ENCODE measurements around the gene SLC66A1. TPM values are rescaled to one million over a fixed set of nuclear protein-coding genes. Genes with fewer than 3 reads are reported as not detected.

The SLC66A1 gene
- total RNA-seq, 1 experiment from 2014 or later, result 14.1 TPM

DNA sequence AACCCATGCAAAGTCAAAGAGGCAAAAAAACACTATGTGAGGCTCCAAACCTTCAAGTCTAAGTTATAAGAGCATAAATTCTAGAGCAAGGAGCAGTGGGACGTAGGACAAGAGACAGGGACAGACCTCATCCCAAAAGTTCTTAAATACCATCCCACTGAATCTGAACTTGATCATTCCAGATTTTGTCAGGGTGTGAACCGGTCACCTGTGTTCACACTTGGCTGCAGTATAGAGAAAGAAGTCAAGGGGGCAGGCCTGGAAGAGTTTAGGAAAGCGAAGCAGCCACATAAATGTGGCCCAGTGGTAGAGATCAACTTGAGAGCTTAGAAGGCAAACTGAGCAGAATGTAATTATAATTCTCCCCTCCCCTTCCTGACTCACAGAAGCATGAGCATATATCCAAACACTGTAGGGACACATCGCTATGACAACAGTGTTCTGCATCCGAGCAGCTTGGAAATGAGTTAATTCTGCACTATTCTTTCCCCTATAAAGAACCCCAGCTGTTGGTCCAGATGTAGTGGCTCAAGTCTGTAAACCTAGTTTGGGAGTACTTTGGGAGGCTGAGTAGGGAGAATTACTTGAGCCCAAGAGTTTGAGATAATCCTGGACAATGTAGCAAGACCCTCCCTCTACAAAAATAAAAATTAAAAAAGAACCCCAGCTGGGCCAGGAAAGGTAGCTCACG is 2.9 kb upstream of the SLC66A1 start:
- DNase-seq (ENCODE audit: low spot score), result no peak
- H3K9me3 Mint-ChIP-seq, result no peaks in the 10 kb centered on the region
- H3K27ac Mint-ChIP-seq, result no peak overlapping the region
- peaks cover 13% of the 10 kb centered on the region for H3K4me1 Mint-ChIP-seq
- peaks cover 31% of the 10 kb centered on the region for H3K36me3 Mint-ChIP-seq
- TF ChIP-seq, protein P1, sequence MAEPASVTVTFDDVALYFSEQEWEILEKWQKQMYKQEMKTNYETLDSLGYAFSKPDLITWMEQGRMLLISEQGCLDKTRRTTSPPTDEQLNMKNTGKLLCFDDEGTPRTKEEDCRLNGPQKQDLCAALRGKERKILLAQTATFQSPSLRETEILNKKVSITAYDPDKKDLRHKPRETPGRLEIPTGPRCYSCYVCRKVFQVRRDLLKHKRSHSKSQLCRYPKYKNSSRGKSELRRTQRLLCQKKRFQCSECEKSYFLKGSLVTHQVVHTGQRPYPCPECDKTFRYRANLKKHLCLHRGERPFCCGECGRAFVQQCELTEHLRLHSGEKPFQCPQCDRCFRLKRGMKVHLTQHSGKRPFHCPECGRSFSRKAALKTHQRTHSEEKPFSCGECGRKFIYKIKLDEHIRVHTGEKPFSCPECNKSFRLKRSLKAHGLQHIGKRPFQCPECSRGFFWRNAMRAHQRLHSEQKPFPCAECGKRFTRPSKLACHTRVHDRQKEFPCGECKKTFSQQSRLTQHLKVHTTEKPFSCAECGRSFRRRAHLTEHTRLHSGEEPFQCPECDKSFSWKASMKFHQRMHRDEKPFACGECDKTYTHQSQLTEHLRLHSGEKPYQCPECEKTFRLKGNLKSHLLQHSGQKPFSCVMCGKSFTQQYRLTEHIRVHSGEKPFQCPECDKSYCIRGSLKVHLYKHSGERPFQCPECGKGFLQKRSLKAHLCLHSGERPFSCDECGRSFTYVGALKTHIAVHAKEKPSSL (CRISPR knock-in tag; conservative IDR thresholded peaks at IDR 0.05), result no peak
- no peak for TF ChIP-seq TEAD4 (CRISPR knock-in tag; IDR thresholded peaks at IDR 0.05)
- TF ChIP-seq GTF2I (CRISPR knock-in tag; conservative IDR thresholded peaks at IDR 0.05), result no peak
- TF ChIP-seq, protein P2, sequence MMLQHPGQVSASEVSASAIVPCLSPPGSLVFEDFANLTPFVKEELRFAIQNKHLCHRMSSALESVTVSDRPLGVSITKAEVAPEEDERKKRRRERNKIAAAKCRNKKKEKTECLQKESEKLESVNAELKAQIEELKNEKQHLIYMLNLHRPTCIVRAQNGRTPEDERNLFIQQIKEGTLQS (CRISPR knock-in tag; conservative IDR thresholded peaks at IDR 0.05), result no peak
- TF ChIP-seq, protein P3, sequence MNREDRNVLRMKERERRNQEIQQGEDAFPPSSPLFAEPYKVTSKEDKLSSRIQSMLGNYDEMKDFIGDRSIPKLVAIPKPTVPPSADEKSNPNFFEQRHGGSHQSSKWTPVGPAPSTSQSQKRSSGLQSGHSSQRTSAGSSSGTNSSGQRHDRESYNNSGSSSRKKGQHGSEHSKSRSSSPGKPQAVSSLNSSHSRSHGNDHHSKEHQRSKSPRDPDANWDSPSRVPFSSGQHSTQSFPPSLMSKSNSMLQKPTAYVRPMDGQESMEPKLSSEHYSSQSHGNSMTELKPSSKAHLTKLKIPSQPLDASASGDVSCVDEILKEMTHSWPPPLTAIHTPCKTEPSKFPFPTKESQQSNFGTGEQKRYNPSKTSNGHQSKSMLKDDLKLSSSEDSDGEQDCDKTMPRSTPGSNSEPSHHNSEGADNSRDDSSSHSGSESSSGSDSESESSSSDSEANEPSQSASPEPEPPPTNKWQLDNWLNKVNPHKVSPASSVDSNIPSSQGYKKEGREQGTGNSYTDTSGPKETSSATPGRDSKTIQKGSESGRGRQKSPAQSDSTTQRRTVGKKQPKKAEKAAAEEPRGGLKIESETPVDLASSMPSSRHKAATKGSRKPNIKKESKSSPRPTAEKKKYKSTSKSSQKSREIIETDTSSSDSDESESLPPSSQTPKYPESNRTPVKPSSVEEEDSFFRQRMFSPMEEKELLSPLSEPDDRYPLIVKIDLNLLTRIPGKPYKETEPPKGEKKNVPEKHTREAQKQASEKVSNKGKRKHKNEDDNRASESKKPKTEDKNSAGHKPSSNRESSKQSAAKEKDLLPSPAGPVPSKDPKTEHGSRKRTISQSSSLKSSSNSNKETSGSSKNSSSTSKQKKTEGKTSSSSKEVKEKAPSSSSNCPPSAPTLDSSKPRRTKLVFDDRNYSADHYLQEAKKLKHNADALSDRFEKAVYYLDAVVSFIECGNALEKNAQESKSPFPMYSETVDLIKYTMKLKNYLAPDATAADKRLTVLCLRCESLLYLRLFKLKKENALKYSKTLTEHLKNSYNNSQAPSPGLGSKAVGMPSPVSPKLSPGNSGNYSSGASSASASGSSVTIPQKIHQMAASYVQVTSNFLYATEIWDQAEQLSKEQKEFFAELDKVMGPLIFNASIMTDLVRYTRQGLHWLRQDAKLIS (CRISPR knock-in tag; IDR thresholded peaks at IDR 0.05; ENCODE audit: borderline replicate concordance), result no peak
- no peak for TF ChIP-seq FOXJ3 (CRISPR knock-in tag; IDR thresholded peaks at IDR 0.05; ENCODE audit: borderline replicate concordance)
- TF ChIP-seq, protein P4, sequence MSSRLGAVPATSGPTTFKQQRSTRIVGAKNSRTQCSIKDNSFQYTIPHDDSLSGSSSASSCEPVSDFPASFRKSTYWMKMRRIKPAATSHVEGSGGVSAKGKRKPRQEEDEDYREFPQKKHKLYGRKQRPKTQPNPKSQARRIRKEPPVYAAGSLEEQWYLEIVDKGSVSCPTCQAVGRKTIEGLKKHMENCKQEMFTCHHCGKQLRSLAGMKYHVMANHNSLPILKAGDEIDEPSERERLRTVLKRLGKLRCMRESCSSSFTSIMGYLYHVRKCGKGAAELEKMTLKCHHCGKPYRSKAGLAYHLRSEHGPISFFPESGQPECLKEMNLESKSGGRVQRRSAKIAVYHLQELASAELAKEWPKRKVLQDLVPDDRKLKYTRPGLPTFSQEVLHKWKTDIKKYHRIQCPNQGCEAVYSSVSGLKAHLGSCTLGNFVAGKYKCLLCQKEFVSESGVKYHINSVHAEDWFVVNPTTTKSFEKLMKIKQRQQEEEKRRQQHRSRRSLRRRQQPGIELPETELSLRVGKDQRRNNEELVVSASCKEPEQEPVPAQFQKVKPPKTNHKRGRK (CRISPR knock-in tag; IDR thresholded peaks at IDR 0.05; ENCODE audit: borderline replicate concordance), result no peak
- TF ChIP-seq, protein P5, sequence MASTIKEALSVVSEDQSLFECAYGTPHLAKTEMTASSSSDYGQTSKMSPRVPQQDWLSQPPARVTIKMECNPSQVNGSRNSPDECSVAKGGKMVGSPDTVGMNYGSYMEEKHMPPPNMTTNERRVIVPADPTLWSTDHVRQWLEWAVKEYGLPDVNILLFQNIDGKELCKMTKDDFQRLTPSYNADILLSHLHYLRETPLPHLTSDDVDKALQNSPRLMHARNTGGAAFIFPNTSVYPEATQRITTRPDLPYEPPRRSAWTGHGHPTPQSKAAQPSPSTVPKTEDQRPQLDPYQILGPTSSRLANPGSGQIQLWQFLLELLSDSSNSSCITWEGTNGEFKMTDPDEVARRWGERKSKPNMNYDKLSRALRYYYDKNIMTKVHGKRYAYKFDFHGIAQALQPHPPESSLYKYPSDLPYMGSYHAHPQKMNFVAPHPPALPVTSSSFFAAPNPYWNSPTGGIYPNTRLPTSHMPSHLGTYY (CRISPR knock-in tag; IDR thresholded peaks at IDR 0.05), result no peak
- TF ChIP-seq, protein P6, sequence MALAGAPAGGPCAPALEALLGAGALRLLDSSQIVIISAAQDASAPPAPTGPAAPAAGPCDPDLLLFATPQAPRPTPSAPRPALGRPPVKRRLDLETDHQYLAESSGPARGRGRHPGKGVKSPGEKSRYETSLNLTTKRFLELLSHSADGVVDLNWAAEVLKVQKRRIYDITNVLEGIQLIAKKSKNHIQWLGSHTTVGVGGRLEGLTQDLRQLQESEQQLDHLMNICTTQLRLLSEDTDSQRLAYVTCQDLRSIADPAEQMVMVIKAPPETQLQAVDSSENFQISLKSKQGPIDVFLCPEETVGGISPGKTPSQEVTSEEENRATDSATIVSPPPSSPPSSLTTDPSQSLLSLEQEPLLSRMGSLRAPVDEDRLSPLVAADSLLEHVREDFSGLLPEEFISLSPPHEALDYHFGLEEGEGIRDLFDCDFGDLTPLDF (CRISPR knock-in tag; IDR thresholded peaks at IDR 0.05), result no peak
- TF ChIP-seq NR1H2 (CRISPR knock-in tag; IDR thresholded peaks at IDR 0.05), result no peak
- CTCF ChIA-PET, result interaction anchor here (1.2 kb wide), 1 partner anchor 40 kb away, joined by 4 read pairs; no protein-coding TSS in a partner anchor
- H3K4me3 Mint-ChIP-seq, result no peak overlapping the region
- H3K27me3 Mint-ChIP-seq (ENCODE audit: low read depth), result peaks cover 6% of the 10 kb centered on the region
- no peak for ATAC-seq
- POLR2A ChIA-PET, result no interaction called here

DNA sequence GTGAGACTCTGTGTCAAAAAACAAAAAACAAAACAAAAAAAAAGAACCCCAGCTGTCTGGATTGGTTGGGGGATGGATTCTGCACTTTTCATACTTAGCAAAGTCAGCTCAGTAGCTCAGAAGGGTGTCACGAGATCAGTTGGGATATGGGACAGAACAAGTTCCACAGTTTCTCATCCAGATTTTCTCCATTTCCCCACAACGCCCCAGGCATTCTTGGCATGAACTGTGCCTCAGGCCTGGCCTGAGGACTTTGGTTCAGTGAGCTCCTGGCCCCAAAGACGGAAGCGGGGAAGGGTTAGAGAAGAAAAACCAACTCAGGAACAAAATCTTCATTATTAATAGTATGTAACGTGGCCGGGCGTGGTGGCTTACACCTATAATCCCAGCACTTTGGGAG is 2.1 kb upstream of the SLC66A1 start:
- ChIA-PET CTCF (interaction anchor here (0.6 to 1.6 kb wide), 5 partner anchors 40 to 432 kb away, joined by 3 to 6 read pairs (median 4); no protein-coding TSS in a partner anchor), POLR2A (no interaction called here)
- Mint-ChIP-seq H3K9me3 (no peaks in the 10 kb centered on the region), H3K4me1 (peaks cover 13% of the 10 kb centered on the region), H3K27me3 (ENCODE audit: low read depth) (peaks cover 6% of the 10 kb centered on the region), H3K27ac (no peak overlapping the region), H3K4me3 (no peak overlapping the region), H3K36me3 (peaks cover 23% of the 10 kb centered on the region)
- TF ChIP-seq, protein P7, sequence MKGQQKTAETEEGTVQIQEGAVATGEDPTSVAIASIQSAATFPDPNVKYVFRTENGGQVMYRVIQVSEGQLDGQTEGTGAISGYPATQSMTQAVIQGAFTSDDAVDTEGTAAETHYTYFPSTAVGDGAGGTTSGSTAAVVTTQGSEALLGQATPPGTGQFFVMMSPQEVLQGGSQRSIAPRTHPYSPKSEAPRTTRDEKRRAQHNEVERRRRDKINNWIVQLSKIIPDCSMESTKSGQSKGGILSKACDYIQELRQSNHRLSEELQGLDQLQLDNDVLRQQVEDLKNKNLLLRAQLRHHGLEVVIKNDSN (CRISPR knock-in tag; IDR thresholded peaks at IDR 0.05), result no peak
- ATAC-seq (no peak), DNase-seq (ENCODE audit: low spot score) (no peak)

Data from WTC11 (cell line).